Peyer's patch (tissue), 4 donors: ENCODE results near the gene SRSF8. TPM values are rescaled to one million over a fixed set of nuclear protein-coding genes. Genes with fewer than 3 reads are reported as not detected.

Experiments
- DNase-seq, 3 donors: peaks; one replicate each; pipeline ENCODE4 v3.0.0-alpha.2; 2017 to 2019
- H3K27ac ChIP-seq, 4 donors: fragments of 200-600 bp; sonication (generic); one replicate each; pipeline ENCODE4 v1.5.1; 2016 to 2019
- H3K27me3 ChIP-seq, 2 donors: fragments of 200-600 bp; sonication (generic); one replicate each; pipeline ENCODE4 v1.5.1; 2019
- H3K36me3 ChIP-seq, 3 donors: fragments of 200-600 bp; sonication (generic); one replicate each; pipeline ENCODE4 v1.5.1; 2016 to 2019
- H3K4me1 ChIP-seq, 4 donors: fragments of 200-600 bp; sonication (generic); one replicate each; pipeline ENCODE4 v1.5.1; 2016 to 2019
- H3K4me3 ChIP-seq, 4 donors: fragments of 200-600 bp; sonication (generic); 1 replicate in 3 of 4; 2 replicates in 1 of 4; pipeline ENCODE4 v1.5.1; 2016 to 2019; ENCODE audit warnings: mild to moderate bottlenecking in 1 of 4
- H3K9me3 ChIP-seq, 4 donors: fragments of 200-600 bp; sonication (generic); one replicate each; pipeline ENCODE4 v1.5.1; 2016 to 2019; ENCODE audit warnings: mild to moderate bottlenecking in 1 of 4
- CTCF ChIP-seq, 6 experiments: fragments of 450-650 bp in 4 of 6; fragments of 200-600 bp in 2 of 6; sonication (generic) in 1 of 6; IDR thresholded peaks; one replicate each; pipeline ENCODE4 v1.5.1; 2017 to 2019; ENCODE audit warnings: antibody characterized with exemption in 6 of 6, mild to moderate bottlenecking in 3 of 6, moderate library complexity in 1 of 6
- POLR2A ChIP-seq, 2 donors: fragments of 450-650 bp; IDR thresholded peaks; one replicate each; pipeline ENCODE4 v1.5.1; 2017; ENCODE audit warnings: antibody characterized with exemption in 2 of 2, mild to moderate bottlenecking in 2 of 2, moderate library complexity in 2 of 2
- total RNA-seq, 4 donors: library from RNA; depleted of rRNA; stranded (reverse); fragments of >200 nt; gene quantifications; one replicate each; pipeline ENCODE4 v1.1.0, GENCODE V29; 2016

The SRSF8 gene
- total RNA-seq, 4 donors from 2014 or later, result 19.0 to 41.0 (median 27.4) TPM

GRCh38 chr11:95076416-95076815 is 9.7 kb downstream of the SRSF8 start:
- Histone ChIP-seq H3K9me3 (no peaks in the 10 kb centered on the region), H3K4me3 (no peak overlapping the region), H3K4me1 (peaks cover 0 to 7% (median 3%) of the 10 kb centered on the region in 4 donors), H3K27me3 (no peaks in the 10 kb centered on the region), H3K27ac (no peak overlapping the region), H3K36me3 (no peaks in the 10 kb centered on the region)
- no peak for TF ChIP-seq POLR2A (IDR thresholded peaks at IDR 0.05)
- TF ChIP-seq CTCF (IDR thresholded peaks at IDR 0.05), result no peak
- no peak for DNase-seq

GRCh38 chr11:95076981-95077380 is 10.3 kb downstream of the SRSF8 start:
- Histone ChIP-seq H3K27me3 (no peaks in the 10 kb centered on the region), H3K36me3 (no peaks in the 10 kb centered on the region), H3K4me3 (no peak overlapping the region), H3K27ac (no peak overlapping the region), H3K4me1 (peaks cover 0 to 7% (median 3%) of the 10 kb centered on the region in 4 donors), H3K9me3 (no peaks in the 10 kb centered on the region)
- TF ChIP-seq POLR2A (IDR thresholded peaks at IDR 0.05) (no peak), CTCF (IDR thresholded peaks at IDR 0.05) (no peak)
- no peak for DNase-seq

GRCh38 chr11:95078526-95078925 is 11.8 kb downstream of the SRSF8 start:
- no peaks in the 10 kb centered on the region for H3K36me3 ChIP-seq
- no peaks in the 10 kb centered on the region for H3K9me3 ChIP-seq
- DNase-seq, result no peak
- TF ChIP-seq POLR2A (IDR thresholded peaks at IDR 0.05) (no peak), CTCF (IDR thresholded peaks at IDR 0.05) (no peak)
- H3K4me1 ChIP-seq, result peaks cover 0 to 7% (median 3%) of the 10 kb centered on the region in 4 donors
- no peak overlapping the region for H3K27ac ChIP-seq
- no peaks in the 10 kb centered on the region for H3K27me3 ChIP-seq
- H3K4me3 ChIP-seq, result no peak overlapping the region

GRCh38 chr11:95081010-95081409 is 14.3 kb downstream of the SRSF8 start:
- TF ChIP-seq CTCF (IDR thresholded peaks at IDR 0.05), result no peak
- no peak for TF ChIP-seq POLR2A (IDR thresholded peaks at IDR 0.05)
- H3K27ac ChIP-seq, result no peak overlapping the region

GRCh38 chr11:95081412-95081811 is 14.7 kb downstream of the SRSF8 start:
- Histone ChIP-seq H3K36me3 (no peaks in the 10 kb centered on the region), H3K27ac (no peak overlapping the region), H3K4me3 (no peak overlapping the region), H3K4me1 (no peaks in the 10 kb centered on the region), H3K9me3 (no peaks in the 10 kb centered on the region), H3K27me3 (no peaks in the 10 kb centered on the region)
- no peak for DNase-seq
- TF ChIP-seq CTCF (IDR thresholded peaks at IDR 0.05), result no peak
- no peak for TF ChIP-seq POLR2A (IDR thresholded peaks at IDR 0.05)

More at GRCh38 chr11:95081010-95081409, 14.3 kb downstream of the SRSF8 start:
- Histone ChIP-seq H3K27me3 (no peaks in the 10 kb centered on the region), H3K9me3 (no peaks in the 10 kb centered on the region), H3K4me1 (no peaks in the 10 kb centered on the region), H3K4me3 (no peak overlapping the region), H3K36me3 (no peaks in the 10 kb centered on the region)
- DNase-seq, result no peak

DNA sequence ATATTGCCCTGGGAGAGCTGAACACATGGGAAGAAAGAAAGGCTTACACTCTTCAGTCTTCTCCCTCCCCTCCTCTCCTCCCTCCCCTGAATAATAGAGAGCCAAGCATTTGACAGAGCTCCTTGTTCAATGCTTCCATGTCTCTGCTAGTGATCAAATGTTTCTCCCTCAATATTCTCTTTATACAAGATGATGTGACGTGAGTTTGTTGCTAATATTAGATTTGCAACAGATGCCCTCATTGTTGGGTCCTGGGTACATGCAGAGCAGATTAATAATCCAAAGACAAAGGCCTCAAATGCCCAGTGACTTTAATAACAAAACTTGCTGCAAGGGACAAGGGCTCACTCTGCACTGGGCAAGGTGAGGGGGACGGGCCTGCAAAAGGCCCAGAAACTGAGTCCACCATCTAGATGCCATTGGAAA is 15.9 kb downstream of the SRSF8 start:
- H3K27me3 ChIP-seq, result no peaks in the 10 kb centered on the region
- H3K27ac ChIP-seq, result no peak overlapping the region

More for the DNA sequence above, 15.9 kb downstream of the SRSF8 start:
- Histone ChIP-seq H3K4me1 (no peaks in the 10 kb centered on the region), H3K4me3 (no peak overlapping the region), H3K36me3 (no peaks in the 10 kb centered on the region), H3K9me3 (no peaks in the 10 kb centered on the region)
- no peak for DNase-seq
- TF ChIP-seq POLR2A (IDR thresholded peaks at IDR 0.05) (no peak), CTCF (IDR thresholded peaks at IDR 0.05) (no peak)
